ENCODE results near the gene HDAC4. TPM values are rescaled to one million over a fixed set of nuclear protein-coding genes. Genes with fewer than 3 reads are reported as not detected.

Gene HDAC4
- total and polyA plus RNA-seq, 2 of the 8 experiments (the other 6 are each of a cell fraction or from before 2014, with no cell fraction given), result 15.4 to 31.5 TPM

- Histone ChIP-seq H4K20me1 (replicated peaks in 1 of 2; ENCODE audit: control insufficient read depth in 1 of 2, insufficient read depth in 2 of 2, low read length in 2 of 2) (peaks cover 0 to 11% of the 10 kb centered on the region in 2 experiments), H3K18ac (ENCODE audit: extremely low read depth, low read length) (peak overlapping the region; percentile 25; the same call in 1 of the 2 replicates), H4K91ac (replicated peaks; ENCODE audit: insufficient read length, low read length) (peak overlapping the region; percentile 77), H3K79me1 (ENCODE audit: low read depth, low read length) (peaks cover 6% of the 10 kb centered on the region; the same call in 1 of the 2 replicates), H3K36me3 (ENCODE audit: control insufficient read depth in 2 of 4, insufficient read depth in 4 of 4, low read length in 3 of 4) (no peaks in the 10 kb centered on the region), H2BK5ac (ENCODE audit: low read depth, low read length) (peak overlapping the region; percentile 61; the same call in 1 of the 2 replicates), H4K5ac (ENCODE audit: insufficient read length, low read depth, low read length) (no peak overlapping the region), H3K4me1 (replicated peaks in 1 of 4; ENCODE audit: control insufficient read depth in 3 of 4, insufficient read depth in 4 of 4, low read length in 3 of 4) (peaks cover 17 to 47% (median 32%) of the 10 kb centered on the region in 4 experiments), H2BK12ac (ENCODE audit: low read depth, low read length) (no peak overlapping the region), H2AFZ (ENCODE audit: low read length) (no peak overlapping the region), H3K27me3 (replicated peaks in 1 of 4; ENCODE audit: control insufficient read depth in 3 of 4, extremely low read depth in 1 of 4, insufficient read depth in 3 of 4, low read length in 3 of 4) (no peaks in the 10 kb centered on the region), H3K4ac (replicated peaks; ENCODE audit: insufficient read length, low read depth, low read length) (no peak overlapping the region), H3K9me3 (ENCODE audit: insufficient read depth in 2 of 2, low read depth in 1 of 2, low read length in 1 of 2) (no peaks in the 10 kb centered on the region), H2BK15ac (ENCODE audit: low read length) (no peak overlapping the region), H2AK5ac (ENCODE audit: low read depth, low read length) (peak overlapping the region; percentile 75; the same call in 1 of the 2 replicates), H3K4me2 (ENCODE audit: insufficient read depth in 1 of 2, low read depth in 2 of 2, low read length in 2 of 2) (no peak overlapping the region; a peak in 1 of 4 replicates), H2BK20ac (ENCODE audit: low read length) (no peak overlapping the region), H3K14ac (ENCODE audit: insufficient read length) (no peak overlapping the region), H3K23ac (ENCODE audit: insufficient read length) (no peak overlapping the region), H3K79me2 (ENCODE audit: control insufficient read depth in 1 of 2, insufficient read depth in 2 of 2, low read length in 2 of 2) (peaks cover 0 to 73% of the 10 kb centered on the region in 2 experiments; a peak in 3 of 4 replicates), H4K8ac (ENCODE audit: extremely low read depth, insufficient read depth, low read length) (no peak overlapping the region), H3K23me2 (ENCODE audit: low read depth, low read length) (no peaks in the 10 kb centered on the region), H3K56ac (replicated peaks; ENCODE audit: insufficient read length, low read depth, low read length) (no peak overlapping the region), H3K9ac (replicated peaks in 1 of 4; ENCODE audit: extremely low read depth in 1 of 4, low read depth in 3 of 4, low read length in 3 of 4) (no peak overlapping the region), H3K27ac (ENCODE audit: low read depth, low read length) (no peak overlapping the region; the same call in 1 of the 2 replicates), H2BK120ac (replicated peaks; ENCODE audit: low read depth, low read length) (no peak overlapping the region), H3K4me3 (ENCODE audit: extremely low read depth in 1 of 4, insufficient read depth in 2 of 4, low read depth in 3 of 4, low read length in 4 of 4) (no peak overlapping the region)
- ChIA-PET CTCF (ENCODE audit: partially characterized antibody) (interaction anchor here (0.6 to 8.0 kb wide), 6 partner anchors 11 to 35 kb away, joined by 3 to 44 read pairs (median 4); no protein-coding TSS in a partner anchor), POLR2A (ENCODE audit: partially characterized antibody) (interaction anchor here (1.0 kb wide), 1 partner anchor 27 kb away, joined by 3 read pairs; no protein-coding TSS in a partner anchor)
- 91% methylated on average over 22 of the region's 22 CpGs; no CpG with 5 or more reads in 1 of the 2 experiments for WGBS, 2 experiments (ENCODE audit: extremely low coverage in 1 of 2, insufficient coverage in 1 of 2, insufficient read length in 1 of 2, insufficient replicate concordance in 2 of 2, low coverage in 1 of 2, low lambda C conversion rate in 2 of 2, missing lambda C conversion rate in 1 of 2)
- no peak for TF ChIP-seq RAD21 (IDR thresholded peaks at IDR 0.05 in 1 of 2, conservative IDR thresholded peaks at IDR 0.05 in 1 of 2; ENCODE audit: low read depth in 2 of 2, low read length in 2 of 2)
- DNase-seq (ENCODE audit: low read depth in 1 of 2, low spot score in 2 of 2) (no peak), FAIRE-seq (no peak)
Observed at GRCh38 chr2:239297142-239298004, 103.4 kb downstream of the HDAC4 start.

Measured in H1 (cell line).